SK-N-SH (cell line): Measurements from ENCODE around the gene TANGO6. TPM values are rescaled to one million over a fixed set of nuclear protein-coding genes. Genes with fewer than 3 reads are reported as not detected.

Experiments used
- CTCF ChIA-PET: fragments of 300-600, 350-600 bp; formaldehyde crosslinking; extraction: SDS; loops from one replicate; lab custom pipeline; 2021; lab: Yijun Ruan, JAX
- POLR2A ChIA-PET: fragments of 350-600 bp; sonication (Branson Sonifier 250); formaldehyde crosslinking; extraction: SDS; loops from one replicate; lab custom pipeline; 2020; ENCODE audit warnings: antibody characterized with exemption, inconsistent platforms; lab: Yijun Ruan, JAX
- DNase-seq: peaks from one replicate; pipeline ENCODE4 v3.0.0; 2012
- H2AFZ ChIP-seq: fragments of 200-600 bp; sonication (generic); 2 replicates; pipeline ENCODE4 v1.8.1; 2016; ENCODE audit warnings: antibody characterized with exemption, mild to moderate bottlenecking, low read depth
- H3F3A ChIP-seq: fragments of 200-600 bp; sonication (generic); replicated peaks from 2 replicates; pipeline ENCODE3; 2016; ENCODE audit warnings: antibody characterized with exemption, mild to moderate bottlenecking; ENCODE audit not compliant: insufficient read depth
- H3K27ac ChIP-seq, 2 experiments: fragments of 200-500 bp in 1 of 2; fragments of 200-600 bp in 1 of 2; sonication (Bioruptor generic) in 1 of 2; sonication (generic), shearing (Covaris generic) in 1 of 2; 2 replicates each; pipeline versions ENCODE4 v1.5.1 to v1.6.1; 2014 to 2016; ENCODE audit warnings: low read depth in 2 of 2, inconsistent platforms in 1 of 2, low read length in 1 of 2, mild to moderate bottlenecking in 1 of 2, mixed read lengths in 1 of 2
- H3K27me3 ChIP-seq: fragments of 200-600 bp; sonication (generic), shearing (Covaris generic); 2 replicates; pipeline ENCODE4 v1.6.1; 2016; ENCODE audit warnings: mixed run types; ENCODE audit not compliant: insufficient read depth
- H3K36me3 ChIP-seq, 2 experiments: fragments of 200-500 bp in 1 of 2; fragments of 200-600 bp in 1 of 2; sonication (Bioruptor generic) in 1 of 2; sonication (generic) in 1 of 2; replicated peaks in 1 of 2; 2 replicates each; pipeline versions ENCODE3 to v1.5.1; 2014 to 2016; ENCODE audit warnings: low read length in 1 of 2, mild to moderate bottlenecking in 1 of 2; ENCODE audit not compliant: insufficient read depth in 2 of 2, control insufficient read depth in 1 of 2
- H3K4me1 ChIP-seq, 2 experiments: fragments of 200-500 bp in 1 of 2; fragments of 200-600 bp in 1 of 2; sonication (Bioruptor generic) in 1 of 2; sonication (generic), shearing (Covaris generic) in 1 of 2; 2 replicates each; pipeline versions ENCODE4 v1.5.1 to v1.6.1; 2014 to 2016; ENCODE audit warnings: low read depth in 1 of 2, low read length in 1 of 2, mixed run types in 1 of 2; ENCODE audit not compliant: insufficient read depth in 2 of 2, control insufficient read depth in 1 of 2
- H3K4me2 ChIP-seq: fragments of 200-600 bp; sonication (generic), shearing (Covaris generic); 2 replicates; pipeline ENCODE4 v1.6.1; 2017; ENCODE audit warnings: mixed run types
- H3K4me3 ChIP-seq, 2 experiments: fragments of 200-500 bp in 1 of 2; fragments of 200-600 bp in 1 of 2; sonication (Bioruptor generic) in 1 of 2; sonication (generic), shearing (Covaris generic) in 1 of 2; 2 replicates each; pipeline versions ENCODE4 v1.5.1 to v1.8.1; 2014 to 2016; ENCODE audit warnings: low read depth in 2 of 2, inconsistent platforms in 1 of 2, low read length in 1 of 2, mild to moderate bottlenecking in 1 of 2, mixed read lengths in 1 of 2, moderate library complexity in 1 of 2
- H3K79me2 ChIP-seq: fragments of 200-600 bp; sonication (generic); 2 replicates; pipeline ENCODE4 v1.8.1; 2017; ENCODE audit warnings: mild to moderate bottlenecking; ENCODE audit not compliant: insufficient read depth
- H3K9ac ChIP-seq: fragments of 200-600 bp; sonication (generic); 2 replicates; pipeline ENCODE4 v1.6.1; 2017; ENCODE audit warnings: mixed run types
- H3K9me2 ChIP-seq: fragments of 200-600 bp; sonication (generic); 2 replicates; pipeline ENCODE4 v1.6.1; 2017; ENCODE audit warnings: mixed run types
- H3K9me3 ChIP-seq: fragments of 200-600 bp; sonication (generic); 2 replicates; pipeline ENCODE4 v1.6.1; 2017; ENCODE audit warnings: mixed run types, mild to moderate bottlenecking, moderate library complexity
- H4K20me1 ChIP-seq: fragments of 200-600 bp; sonication (generic); 2 replicates; pipeline ENCODE4 v1.6.1; 2017; ENCODE audit warnings: mild to moderate bottlenecking, mixed run types; ENCODE audit not compliant: insufficient read depth
- CHD2 ChIP-seq: fragments of 150-350 bp; IDR thresholded peaks from 2 replicates; pipeline ENCODE4 v1.6.1; 2018; ENCODE audit warnings: low read length; ENCODE audit not compliant: partially characterized antibody
- EZH2phosphoT487 ChIP-seq: fragments of 200-600 bp; sonication (generic); IDR thresholded peaks from 2 replicates; pipeline ENCODE4 v1.6.1; 2017; ENCODE audit warnings: low read depth, mixed run types, mild to moderate bottlenecking, antibody characterized with exemption, moderate library complexity, borderline replicate concordance
- FOSL2 ChIP-seq: IDR thresholded peaks from 2 replicates; pipeline ENCODE4 v1.4.0; 2012; ENCODE audit warnings: low read depth, mild to moderate bottlenecking, moderate library complexity, borderline replicate concordance
- FOXJ3 ChIP-seq: sonication (generic); formaldehyde crosslinking; IDR thresholded peaks from 2 replicates; pipeline ENCODE4 v1.5.1; 2020; ENCODE audit warnings: mild to moderate bottlenecking, missing genetic modification reagents
- GABPA ChIP-seq: IDR thresholded peaks from 2 replicates; pipeline ENCODE4 v1.4.0; 2012; ENCODE audit warnings: low read depth, mild to moderate bottlenecking
- GATA2 ChIP-seq: sonication (generic); formaldehyde crosslinking; IDR thresholded peaks from 2 replicates; pipeline ENCODE4 v1.5.0; 2020; ENCODE audit warnings: mild to moderate bottlenecking, missing genetic modification reagents
- IRF3 ChIP-seq: fragments of 150-350 bp; IDR thresholded peaks from 2 replicates; pipeline ENCODE4 v1.6.1; 2016; ENCODE audit warnings: mild to moderate bottlenecking, low read depth, low read length
- JUND ChIP-seq: IDR thresholded peaks from 2 replicates; pipeline ENCODE4 v1.4.0; 2012
- MAX ChIP-seq: IDR thresholded peaks from 2 replicates; pipeline ENCODE4 v1.4.0; 2012; ENCODE audit warnings: low read depth
- MEF2A ChIP-seq: IDR thresholded peaks from 2 replicates; pipeline ENCODE4 v1.4.0; 2012; ENCODE audit warnings: low read depth, borderline replicate concordance
- NFIC ChIP-seq: IDR thresholded peaks from 2 replicates; pipeline ENCODE4 v1.4.0; 2012; ENCODE audit warnings: borderline replicate concordance
- NRF1 ChIP-seq: IDR thresholded peaks from 2 replicates; pipeline ENCODE4 v1.6.1; 2012; ENCODE audit warnings: low read depth, mild to moderate bottlenecking, low read length
- PBX3 ChIP-seq: IDR thresholded peaks from 2 replicates; pipeline ENCODE4; 2012
- POLR2AphosphoS5 ChIP-seq: IDR thresholded peaks from 2 replicates; pipeline ENCODE4 v1.6.1; 2012; ENCODE audit warnings: low read depth, low read length
- RAD21 ChIP-seq: IDR thresholded peaks from 2 replicates; pipeline ENCODE4 v1.6.1; 2012; ENCODE audit warnings: mild to moderate bottlenecking, low read length
- REST ChIP-seq: IDR thresholded peaks from 2 replicates; pipeline ENCODE4 v1.6.1; 2012; ENCODE audit warnings: mild to moderate bottlenecking, low read depth, low read length, moderate library complexity
- RFX5 ChIP-seq: IDR thresholded peaks from 2 replicates; pipeline ENCODE4 v1.6.1; 2012; ENCODE audit warnings: mild to moderate bottlenecking, improper control_type of control experiment, low read length
- RXRA ChIP-seq: IDR thresholded peaks from 2 replicates; pipeline ENCODE4 v1.4.0; 2012; ENCODE audit warnings: low read depth, mild to moderate bottlenecking, borderline replicate concordance
- SMC3 ChIP-seq: IDR thresholded peaks from 2 replicates; pipeline ENCODE4 v1.6.1; 2012; ENCODE audit warnings: low read depth, low read length, improper control_type of control experiment
- TCF12 ChIP-seq: IDR thresholded peaks from 2 replicates; pipeline ENCODE4 v1.4.0; 2012
- TEAD4 ChIP-seq: IDR thresholded peaks from 2 replicates; pipeline ENCODE4 v1.4.0; 2012; ENCODE audit warnings: mild to moderate bottlenecking, borderline replicate concordance; ENCODE audit not compliant: insufficient read depth
- USF1 ChIP-seq: IDR thresholded peaks from 2 replicates; pipeline ENCODE4 v1.4.0; 2012; ENCODE audit warnings: low read depth, borderline replicate concordance
- USF2 ChIP-seq: fragments of 150-350 bp; IDR thresholded peaks from 2 replicates; pipeline ENCODE4 v1.6.1; 2017; ENCODE audit warnings: antibody characterized with exemption, low read length, low read depth, borderline replicate concordance
- WGBS: methylation state at CpG from one replicate; pipeline ENCODE4 v1.1.6; 2017; ENCODE audit warnings: low lambda C conversion rate; 5-methylcytosine and 5-hydroxymethylcytosine counted together
- polyA plus RNA-seq, 3 experiments: library from polyadenylated mRNA; depleted of rRNA; stranded (reverse); fragments of >200 nt; gene quantifications; 2 replicates each; pipeline ENCODE4 v1.2.3, GENCODE V29; 2012

TANGO6 gene
- polyA plus RNA-seq, 1 of the 3 experiments (the other 2 are of a cell fraction) = 5.5 TPM

- POLR2A ChIA-PET = interaction anchor here (0.6 to 1.8 kb wide), 6 partner anchors 8 to 154 kb away, joined by 3 to 5 read pairs (median 3); no protein-coding TSS in a partner anchor
- TF ChIP-seq USF2 (no peak), RFX5 (no peak), SMC3 (no peak), MEF2A (no peak), USF1 (peak; percentile 63; the same call in 1 of the 2 replicates), CHD2 (no peak), IRF3 (no peak), JUND (no peak), RAD21 (no peak), TCF12 (no peak), TEAD4 (no peak), POLR2AphosphoS5 (peak; percentile 72; the same call in 1 of the 2 replicates), FOXJ3 (no peak), PBX3 (no peak), GATA2 (no peak), FOSL2 (no peak), REST (no peak), RXRA (no peak), NFIC (no peak), GABPA (peak; percentile 83), MAX (peak; percentile 95), NRF1 (peak; percentile 69), EZH2phosphoT487 (no peak)
Measured at GRCh38 chr16:69132424-69133252, 289.3 kb downstream of the TANGO6 start, which contains the start of the genes CHTF8 and UTP4. Gene CHTF8 (minus strand): TSS chr16:69132588. CDS start chr16:69121458, 11,130 bp downstream. Gene UTP4 (plus strand): TSS chr16:69132649. CDS start chr16:69133460, 811 bp downstream.

More at GRCh38 chr16:69132424-69133252, 289.3 kb downstream of the TANGO6 start, which contains the start of the genes CHTF8 and UTP4:
- Histone ChIP-seq H3K9me2 (no peaks in the 10 kb centered on the region), H3K4me3 (peak within 1 kb of the TSS; percentile 85 to 88), H3K36me3 (peaks cover 31 to 40% of the 10 kb centered on the region in 2 experiments), H3F3A (peaks cover 4% of the 10 kb centered on the region), H2AFZ (peak within 1 kb of the TSS; percentile 80), H3K79me2 (peaks cover 96% of the 10 kb centered on the region), H3K4me2 (peak within 1 kb of the TSS; percentile 77), H3K27ac (peak within 1 kb of the TSS; percentile 86 to 97), H3K27me3 (no peaks in the 10 kb centered on the region), H3K9me3 (no peaks in the 10 kb centered on the region), H3K4me1 (peaks cover 11 to 14% of the 10 kb centered on the region in 2 experiments; a peak in 3 of 4 replicates), H4K20me1 (peaks cover 25% of the 10 kb centered on the region), H3K9ac (peak within 1 kb of the TSS; percentile 93)
- peak; percentile 92 for DNase-seq
- WGBS = 1% methylated on average over 28 of the region's 78 CpGs
- CTCF ChIA-PET = interaction anchor here (0.8 to 2.7 kb wide), 7 partner anchors 8 to 604 kb away, joined by 5 to 17 read pairs (median 7); partner anchors contain the start of gene TANGO6
